Activated CD8-positive, alpha-beta memory T cell treated with anti-CD3 and anti-CD28 coated beads for 48 hours (primary cell): ENCODE data around the gene RNPC3.
"Not testable (repeated sequence)": the region's sequence is repeated elsewhere in the genome, so short reads cannot be mapped to it uniquely, and the experiment has no call there.

Source experiments
- DNase-seq, 3 experiments: peaks; one replicate each; pipeline ENCODE4 v3.0.0-alpha.2; 2020; ENCODE audit warnings: low read depth in 2 of 3, low spot score in 2 of 3

RNPC3 gene

DNA sequence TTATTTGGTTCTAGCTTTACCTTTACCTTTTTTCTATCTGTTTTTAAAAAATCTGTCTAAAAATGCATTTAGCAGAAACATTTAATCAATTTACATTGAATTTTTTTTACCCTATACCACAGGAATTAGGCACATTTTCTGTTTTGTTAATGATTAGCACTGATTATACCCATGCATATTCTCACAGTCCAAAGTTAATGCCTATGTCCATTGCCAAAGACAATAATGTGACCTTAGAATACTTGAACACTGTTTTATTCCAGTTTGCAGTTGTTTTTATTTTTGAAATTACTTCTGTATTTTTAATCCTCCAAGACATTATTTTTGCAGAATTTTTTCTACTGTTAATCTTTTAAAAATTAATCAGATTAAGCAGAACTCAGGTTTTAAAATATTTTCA is 34.9 kb downstream of the RNPC3 start:
- no peak for DNase-seq

DNA sequence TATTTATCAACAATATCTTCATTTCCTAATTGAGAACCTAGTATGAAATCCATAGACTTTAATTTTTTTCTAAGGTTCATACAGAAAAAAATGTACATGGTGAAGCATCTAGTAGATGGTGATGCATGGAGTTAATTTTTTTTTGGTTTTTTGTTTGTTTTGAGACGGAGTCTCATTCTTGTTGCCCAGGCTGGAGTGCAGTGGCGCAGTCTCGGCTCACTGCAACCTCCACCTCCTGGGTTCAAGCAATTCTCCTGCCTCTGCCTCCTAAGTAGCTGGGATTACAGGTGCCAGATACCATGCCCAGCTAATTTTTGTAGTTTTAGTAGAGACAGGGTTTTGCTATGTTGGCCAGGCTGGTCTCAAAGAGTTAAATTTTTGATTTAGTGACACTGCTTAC is 35.6 kb downstream of the RNPC3 start:
- not testable (repeated sequence) for DNase-seq

- no peak for DNase-seq
Measured at GRCh38 chr1:103561643-103562395, 36.3 kb downstream of the RNPC3 start.

- no peak for DNase-seq
Measured at GRCh38 chr1:103563056-103563455, 37.6 kb downstream of the RNPC3 start.

DNA sequence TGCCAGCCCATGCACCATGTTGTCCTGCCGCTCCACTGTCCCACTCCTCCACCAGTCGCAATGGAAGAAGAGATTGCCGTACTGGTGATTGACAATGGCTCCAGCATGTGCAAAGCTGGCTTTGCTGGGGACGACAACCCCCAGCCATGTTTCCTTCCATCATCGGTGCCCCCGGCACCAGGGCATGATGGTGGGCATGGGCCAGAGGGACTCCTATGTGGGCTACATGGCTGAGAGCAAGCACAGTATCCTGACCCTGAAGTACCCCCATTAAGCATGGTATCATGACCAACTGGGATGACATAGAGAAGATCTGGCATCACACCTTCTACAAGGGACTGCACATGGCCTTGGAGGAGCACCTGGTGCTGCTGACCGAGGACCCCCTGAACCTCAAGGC is 44.0 kb downstream of the RNPC3 start:
- DNase-seq, result no peak

DNA sequence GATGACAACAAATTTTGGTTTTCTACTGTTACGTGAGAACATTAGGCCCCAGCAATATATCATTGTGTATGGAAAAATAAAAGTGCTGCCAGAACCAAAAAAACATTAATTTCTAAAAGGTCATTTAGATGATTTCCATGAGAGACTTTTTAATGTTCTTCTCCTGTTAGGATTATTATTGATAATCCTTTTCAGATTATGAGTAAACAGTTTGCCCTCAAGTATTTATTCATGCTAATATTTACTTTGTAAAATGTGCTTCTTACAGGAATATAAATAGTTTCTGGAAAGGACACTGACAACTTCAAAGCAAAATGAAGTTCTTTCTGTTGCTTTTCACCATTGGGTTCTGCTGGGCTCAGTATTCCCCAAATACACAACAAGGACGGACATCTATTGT is 45.8 kb downstream of the RNPC3 start, which contains the start of gene AMY2B:
Gene AMY2B (plus strand): TSS at position 301 of the 400 bp plus-strand sequence. CDS start 14 bp downstream, at position 315.
- not testable (repeated sequence) for DNase-seq

GRCh38 chr1:103576065-103576464 is 50.6 kb downstream of the RNPC3 start:
- no peak for DNase-seq

DNA sequence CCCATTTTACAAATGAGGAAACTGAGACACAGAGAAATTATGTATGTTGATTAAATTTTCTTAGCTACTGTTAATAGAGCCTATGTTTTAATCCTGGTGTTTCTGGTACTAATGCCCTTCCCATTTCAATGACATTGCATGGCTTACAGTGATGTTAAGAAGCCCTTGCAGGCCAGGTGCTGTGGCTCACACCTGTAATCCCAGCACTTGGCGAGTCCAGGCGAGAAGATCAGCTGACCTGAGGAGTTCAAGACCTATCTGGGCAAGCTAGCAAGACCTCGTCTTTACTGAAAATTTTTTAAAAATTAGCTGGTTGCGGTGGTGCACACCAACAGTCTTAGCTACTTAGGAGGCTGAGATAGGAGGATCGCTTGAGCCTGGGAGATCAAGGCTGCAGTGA is 51.3 kb downstream of the RNPC3 start:
- DNase-seq, result not testable (repeated sequence)

- DNase-seq, result no peak
Measured at GRCh38 chr1:103582464-103582863, 57.0 kb downstream of the RNPC3 start.

GRCh38 chr1:103583887-103584286 is 58.4 kb downstream of the RNPC3 start:
- no peak for DNase-seq

GRCh38 chr1:103584537-103584936 is 59.0 kb downstream of the RNPC3 start:
- DNase-seq, result no peak

GRCh38 chr1:103602740-103603139 is 77.2 kb downstream of the RNPC3 start:
- not testable (repeated sequence) for DNase-seq
